ENCODE measurements around the gene FOXN3.
"Not testable (repeated sequence)": the region's sequence is repeated elsewhere in the genome, so short reads cannot be mapped to it uniquely, and the experiment has no call there.

FOXN3 gene

DNA sequence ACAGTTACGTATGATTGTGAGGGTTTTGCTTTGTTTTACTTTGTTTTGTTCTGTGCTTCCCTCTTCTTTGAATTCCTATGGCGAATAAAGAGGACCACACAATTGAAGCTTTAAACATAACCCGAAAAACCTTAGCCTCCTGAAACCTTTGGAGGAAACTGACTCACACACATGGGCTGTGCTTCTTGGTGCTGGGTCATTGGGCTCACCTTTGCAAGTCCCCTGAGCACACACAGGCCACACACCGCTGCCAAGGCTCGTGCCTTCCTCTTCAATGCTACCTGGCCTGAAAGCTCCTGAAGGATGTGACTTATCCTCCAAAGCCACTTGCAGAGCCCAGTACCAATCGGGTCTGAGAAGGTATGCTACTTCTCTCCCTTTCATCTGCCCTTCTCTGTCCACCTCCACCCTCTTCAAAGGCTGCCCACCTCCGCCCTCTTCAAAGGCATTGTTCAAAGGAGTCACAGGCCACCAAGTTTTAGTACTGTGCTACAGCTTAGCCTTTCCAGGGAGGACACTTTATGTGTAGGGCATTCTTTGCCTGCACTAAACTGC, 114.6 kb downstream of the FOXN3 start:
- DNase-seq, result no peak

DNA sequence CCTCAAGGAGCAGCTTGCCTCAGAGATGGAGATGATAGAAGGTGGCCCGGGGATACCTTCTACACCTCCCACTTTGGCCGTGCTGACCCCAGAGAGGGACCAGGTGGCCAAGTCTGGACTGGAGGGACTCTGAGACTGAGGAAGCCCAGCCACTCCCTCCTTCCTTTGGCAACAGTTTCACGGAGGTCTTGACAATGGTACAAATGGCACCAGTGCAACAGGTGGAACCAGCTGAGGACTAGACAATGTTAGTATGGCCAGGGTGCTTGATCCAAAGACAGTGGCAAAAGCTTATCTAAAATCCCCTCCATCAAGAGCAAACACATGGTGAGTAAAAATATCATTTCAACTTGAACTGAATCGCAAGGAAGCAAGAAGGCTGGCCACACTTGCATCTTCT, 117.4 kb downstream of the FOXN3 start:
- DNase-seq, result no peak

DNA sequence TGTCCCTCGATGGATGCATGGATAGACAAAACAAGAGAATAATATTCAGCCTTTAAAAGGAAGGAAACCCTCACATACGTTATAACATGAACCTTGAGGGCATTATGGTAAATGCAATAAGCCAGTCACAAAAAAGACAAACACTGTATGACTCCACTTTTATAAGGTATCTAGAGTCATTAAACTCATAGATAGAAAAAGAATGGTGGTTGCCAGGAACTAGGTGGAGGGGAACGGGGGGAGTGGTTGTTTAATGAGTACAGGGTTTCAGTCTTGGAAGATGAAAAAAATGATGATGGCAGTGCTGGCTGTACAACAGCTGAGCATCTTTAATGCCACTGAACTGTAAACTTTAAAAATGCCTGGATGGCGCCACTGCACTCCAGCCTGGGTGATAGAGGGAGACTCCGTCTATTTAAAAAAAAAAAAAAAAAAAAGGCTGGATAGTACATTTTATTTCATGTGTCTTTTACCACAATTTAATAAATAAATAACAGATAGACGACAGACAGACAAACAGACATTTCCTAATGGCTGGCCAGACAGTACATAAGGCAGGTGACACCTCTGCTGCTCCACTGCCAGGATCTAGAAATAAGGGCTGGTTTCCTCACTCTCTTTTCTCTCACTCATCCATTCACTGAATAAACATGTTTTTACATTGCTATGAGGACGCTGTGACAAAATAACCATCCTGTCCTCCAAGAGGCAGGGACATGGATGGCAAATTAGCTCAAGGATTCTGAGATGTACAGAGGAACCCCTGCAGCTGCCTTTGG, 118.8 kb downstream of the FOXN3 start:
- no peak for DNase-seq

DNA sequence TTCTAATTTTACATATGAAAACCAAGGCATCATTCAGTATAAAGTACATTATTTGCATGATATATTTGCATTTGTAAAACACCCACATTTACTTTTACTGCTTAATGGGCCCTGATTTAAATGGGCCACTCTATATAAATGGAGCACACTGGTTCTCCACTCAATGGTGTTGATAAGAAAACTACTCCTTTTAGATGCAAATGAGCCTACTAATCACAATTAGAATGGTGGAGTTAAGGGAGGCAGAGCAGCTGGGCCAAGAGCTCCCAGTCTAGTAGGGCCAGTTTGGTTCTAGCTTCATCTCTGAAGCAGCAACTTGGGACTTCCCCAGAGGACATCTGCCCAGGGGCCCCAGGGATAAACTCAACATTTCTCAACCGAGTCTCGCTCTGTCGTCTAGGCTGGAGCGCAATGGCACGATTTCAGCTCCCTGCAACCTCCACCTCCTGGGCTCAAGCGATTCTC, 120.7 kb downstream of the FOXN3 start:
- DNase-seq, result no peak

DNA sequence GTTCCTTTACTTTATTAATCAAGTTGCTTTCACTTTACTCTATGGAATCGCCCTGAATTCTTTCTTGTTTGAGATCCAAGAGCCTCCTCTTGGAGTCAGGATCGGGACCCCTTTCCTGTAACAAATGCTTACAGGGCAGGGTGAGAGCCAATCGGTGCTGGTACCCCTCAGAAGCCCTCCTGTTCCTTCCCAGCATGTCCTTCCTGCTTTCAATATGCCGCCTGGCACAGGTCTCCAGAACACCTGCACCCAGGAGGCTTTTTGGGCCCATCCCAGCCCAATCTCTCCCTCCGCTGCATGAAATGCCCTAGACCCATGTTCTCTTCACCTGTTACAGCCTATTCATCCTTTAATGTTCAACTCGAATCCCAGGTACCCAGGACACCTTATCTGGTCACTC, 122.2 kb downstream of the FOXN3 start:
- no peak for DNase-seq

DNA sequence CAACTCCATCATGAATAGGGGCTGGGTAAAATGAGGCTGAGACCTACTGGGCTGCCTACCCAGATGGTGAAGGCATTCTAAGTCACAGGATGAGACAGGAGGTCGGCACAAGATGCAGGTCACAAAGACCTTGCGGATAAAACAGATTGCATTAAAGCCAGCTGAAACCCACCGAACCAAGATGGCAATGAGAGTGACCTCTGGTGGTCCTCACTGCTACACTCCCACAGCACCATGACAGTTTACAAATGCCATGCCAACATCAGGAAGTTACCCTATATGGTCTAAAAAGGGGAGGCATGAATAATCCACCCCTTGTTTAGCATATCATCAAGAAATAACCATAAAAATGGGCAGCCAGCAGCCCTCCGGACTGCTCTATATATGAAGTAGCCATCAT, 122.6 kb downstream of the FOXN3 start:
- not testable (repeated sequence) for DNase-seq

DNA sequence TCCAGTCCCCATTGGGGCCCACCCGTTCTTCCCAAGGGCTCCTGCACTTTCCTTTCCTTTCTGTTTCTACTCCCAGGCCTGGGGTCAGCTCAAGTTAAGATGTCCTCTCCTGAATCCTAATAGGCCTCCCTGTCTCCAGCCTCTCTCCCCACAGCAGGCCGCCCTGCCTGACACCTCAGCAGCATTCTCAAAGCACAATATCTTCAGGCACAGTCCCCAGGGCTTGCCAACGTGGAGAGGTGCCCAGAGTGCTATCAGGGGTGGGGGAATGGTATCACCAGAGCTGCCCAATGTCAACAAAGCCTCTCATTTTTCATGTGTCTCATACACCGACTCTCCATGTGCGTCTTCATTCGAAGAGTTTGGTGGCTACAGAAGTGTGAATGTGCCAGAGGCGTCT, 123.0 kb downstream of the FOXN3 start:
- no peak for DNase-seq

DNA sequence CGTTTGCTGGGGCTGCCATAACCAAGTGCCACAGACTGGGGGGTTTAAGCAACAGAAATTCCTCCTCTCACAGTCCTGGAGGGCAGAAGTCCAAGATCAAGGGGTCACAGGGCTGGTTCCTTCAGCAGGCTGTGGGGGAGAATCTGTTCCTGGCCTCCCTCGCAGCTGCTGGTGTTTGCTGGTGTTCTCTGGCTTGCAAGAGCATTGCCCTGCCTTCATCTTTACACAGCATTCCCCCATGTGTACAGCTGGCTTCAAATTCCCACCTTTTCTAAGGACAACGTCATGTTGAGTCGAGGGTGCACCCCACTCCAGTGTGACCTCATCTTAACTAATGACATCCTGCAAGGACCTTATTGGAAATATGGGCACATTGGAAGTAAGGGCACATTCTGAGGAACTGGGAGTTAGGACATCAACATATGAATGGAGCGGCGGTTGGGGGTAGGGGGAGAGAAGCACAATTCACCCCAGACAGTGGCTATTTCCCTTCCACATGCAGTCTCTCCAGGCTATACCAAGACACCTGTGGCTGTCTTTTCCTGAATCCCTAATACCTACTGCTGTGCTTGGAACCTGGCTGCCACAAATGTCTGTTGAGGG, 123.6 kb downstream of the FOXN3 start:
- DNase-seq, result no peak

DNA sequence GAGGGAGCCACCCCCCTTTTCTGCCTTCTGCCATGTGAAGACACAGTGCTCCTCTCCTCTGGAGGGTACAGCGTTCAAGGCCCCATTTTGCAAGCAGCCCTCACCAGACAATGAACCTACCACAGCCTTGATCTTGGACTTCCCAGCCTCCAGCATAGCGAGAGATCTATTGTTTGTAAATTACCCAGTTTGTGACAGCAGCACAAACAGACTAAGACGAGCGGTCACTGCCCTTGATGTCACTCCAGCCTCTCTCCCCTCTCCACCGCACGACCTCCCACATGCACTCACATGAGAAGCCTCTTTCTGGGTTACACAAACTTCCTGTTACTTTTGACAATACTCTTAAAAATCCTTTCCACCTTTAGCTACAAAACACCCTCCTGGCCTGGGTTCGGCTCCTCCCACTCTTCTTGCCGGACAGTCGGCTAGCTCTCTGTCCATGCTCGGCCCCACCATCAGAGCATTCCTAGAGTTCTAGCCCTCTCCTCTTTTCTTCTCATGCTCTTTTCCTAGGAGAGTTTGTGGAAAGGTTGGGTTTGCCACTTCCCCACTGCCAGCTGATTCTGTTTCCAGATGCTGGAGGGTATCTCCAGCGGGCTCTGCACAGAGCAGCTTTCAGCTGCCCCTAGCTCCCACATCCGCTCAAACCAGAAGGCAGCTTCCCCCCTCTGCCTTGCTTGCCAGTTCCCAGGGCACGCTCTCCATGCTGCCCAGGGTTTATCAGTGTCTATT, 124.3 kb downstream of the FOXN3 start:
- DNase-seq, result no peak

DNA sequence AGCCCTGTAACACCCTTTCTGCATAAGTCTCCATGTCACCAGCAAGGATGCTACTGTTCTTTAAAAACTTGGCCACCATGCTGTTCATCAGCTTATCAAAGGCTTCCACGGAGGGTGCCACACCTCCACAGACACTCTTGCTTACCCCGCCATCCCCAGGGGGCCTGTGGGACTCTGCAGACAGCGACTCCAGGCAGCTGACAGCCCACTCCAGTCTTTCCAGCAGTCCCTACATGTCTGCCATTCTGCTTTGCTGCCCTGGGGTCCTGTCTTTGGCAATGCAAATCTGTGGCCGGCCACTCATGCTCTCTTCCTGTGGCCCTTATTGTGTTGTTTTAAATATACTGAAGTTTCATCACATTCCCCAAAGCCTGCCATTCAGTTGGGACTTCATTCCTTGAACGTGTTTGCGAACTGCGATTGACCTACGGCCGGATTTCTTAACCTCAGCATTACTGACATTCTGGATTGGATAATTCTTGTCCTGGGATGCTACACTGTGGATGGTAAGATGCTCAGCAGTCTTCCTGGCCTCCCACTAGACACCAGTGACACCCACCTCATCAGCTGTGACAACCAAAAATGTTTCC, 125.6 kb downstream of the FOXN3 start:
- no peak for DNase-seq

DNA sequence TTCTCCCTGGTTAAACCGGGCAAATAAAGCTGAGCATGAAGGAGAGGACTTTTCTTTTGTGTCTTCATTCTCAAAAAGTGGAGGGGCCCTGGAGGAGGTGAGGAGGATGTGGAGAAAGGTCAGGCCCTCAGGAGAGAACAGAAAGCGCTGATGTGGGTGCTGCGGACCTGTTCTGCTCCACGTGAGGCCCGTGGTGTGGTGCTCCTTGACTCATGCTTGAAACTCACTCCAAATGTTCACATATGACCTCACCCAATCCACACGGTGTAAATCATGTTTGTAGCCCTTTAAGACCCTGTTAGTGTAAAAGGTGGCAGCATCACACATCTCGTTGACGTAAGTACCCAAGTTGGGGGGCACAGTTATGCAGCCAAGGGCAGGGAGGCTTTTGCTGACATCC, 126.2 kb downstream of the FOXN3 start:
- DNase-seq, result no peak

DNA sequence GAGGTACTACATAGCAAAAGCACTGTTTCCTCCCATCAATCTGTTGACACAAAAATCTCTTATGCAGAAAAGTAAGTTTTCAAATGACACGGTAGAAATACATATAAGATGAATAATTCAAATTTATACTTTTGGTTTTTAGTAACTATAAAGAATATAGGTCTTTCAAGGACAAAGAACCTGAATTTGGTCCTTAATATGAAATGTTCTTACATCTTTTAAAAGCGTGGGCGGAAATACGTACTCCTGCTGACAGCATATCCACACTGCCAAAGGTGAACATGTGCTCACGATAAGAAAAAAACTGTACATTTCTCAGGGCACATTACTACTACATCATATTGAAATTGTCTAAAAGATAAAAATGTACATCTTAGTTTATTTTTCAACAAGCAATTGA, 127.6 kb downstream of the FOXN3 start:
- no peak for DNase-seq

DNA sequence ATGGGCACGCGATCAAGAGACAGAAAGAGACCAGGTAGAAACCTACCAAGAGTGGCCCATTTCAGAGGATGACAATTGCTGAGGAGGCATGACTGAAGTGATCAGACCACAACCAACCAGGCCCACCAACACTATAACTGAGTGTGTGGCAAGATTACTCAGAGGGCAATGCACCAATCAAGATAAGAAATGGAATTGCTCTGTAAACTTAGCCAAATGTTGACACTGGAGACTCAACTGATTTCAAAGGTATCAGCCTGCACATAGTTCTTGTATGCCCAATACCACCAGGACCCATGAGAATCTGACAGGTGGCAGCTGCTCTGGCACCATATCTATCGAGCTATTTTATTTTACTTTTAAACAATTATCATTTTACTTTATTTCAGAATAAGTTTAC, 128.9 kb downstream of the FOXN3 start:
- DNase-seq, result no peak

DNA sequence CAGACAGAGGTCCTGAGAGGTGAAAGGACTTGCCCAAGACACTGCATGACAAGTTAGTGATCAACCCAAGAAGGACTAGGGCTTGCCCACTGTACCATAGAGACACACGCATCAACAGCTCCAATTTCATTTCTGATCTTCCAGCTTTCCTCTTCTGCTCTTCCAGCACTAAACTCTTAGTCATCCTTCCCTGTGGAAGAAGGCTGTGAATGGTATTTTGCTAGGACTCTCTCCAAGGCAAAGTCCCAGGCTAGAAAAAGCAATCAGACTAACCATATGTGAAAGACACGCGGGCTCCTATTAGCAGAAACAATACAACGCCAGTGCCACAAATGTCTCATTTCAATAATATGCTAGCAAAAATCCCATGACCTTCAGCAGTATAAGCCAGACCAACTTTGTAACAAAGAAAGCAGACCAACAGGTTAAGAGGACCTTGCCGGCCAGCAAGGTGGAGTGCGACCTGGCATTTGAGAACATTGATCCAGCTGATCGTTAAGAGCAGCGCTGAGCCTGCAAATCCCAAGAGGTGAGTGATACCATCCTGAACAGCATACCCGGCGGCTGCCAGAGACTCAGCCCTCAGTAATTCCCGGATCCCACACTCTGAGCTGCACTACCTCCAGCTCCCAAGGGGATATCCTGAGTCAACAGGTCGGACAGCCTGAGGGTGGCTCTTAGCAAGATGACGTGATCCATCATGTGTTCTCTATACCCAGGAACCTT, 132.5 kb downstream of the FOXN3 start:
- DNase-seq, result no peak

DNA sequence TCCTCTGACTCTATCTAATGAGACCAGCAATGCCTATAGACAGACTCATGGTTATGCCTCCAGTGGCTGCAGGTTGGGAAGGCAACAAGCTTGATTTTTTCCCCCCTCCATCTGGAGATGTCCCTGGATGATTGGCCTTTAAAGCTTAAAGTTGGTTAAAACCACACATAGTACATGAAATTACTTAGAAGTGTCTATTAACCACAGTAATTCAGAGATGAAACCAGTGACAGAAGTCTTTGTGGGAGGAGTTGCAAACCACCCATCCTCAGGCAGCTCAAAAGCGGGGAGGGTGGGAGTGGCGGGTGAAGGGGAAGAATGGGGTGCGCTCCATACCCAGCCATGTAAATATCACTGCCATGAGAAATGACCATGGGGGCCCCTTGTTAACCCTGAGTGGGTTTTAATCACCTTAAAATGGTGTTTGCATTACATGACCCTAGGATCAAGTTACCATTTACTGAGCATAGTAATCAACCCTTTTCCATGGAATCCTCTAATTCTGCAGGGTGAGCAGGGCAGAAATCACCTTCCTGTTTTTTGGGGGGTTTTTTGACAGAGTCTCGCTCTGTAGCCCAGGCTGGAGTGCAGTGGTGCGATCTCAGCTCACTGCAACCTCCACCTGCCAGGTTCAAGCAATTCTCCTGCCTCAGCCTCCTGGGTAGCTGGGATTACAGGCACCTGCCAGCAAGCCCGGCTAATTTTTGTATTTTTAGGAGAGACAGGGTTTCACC, 133.5 kb downstream of the FOXN3 start:
- no peak for DNase-seq

DNA sequence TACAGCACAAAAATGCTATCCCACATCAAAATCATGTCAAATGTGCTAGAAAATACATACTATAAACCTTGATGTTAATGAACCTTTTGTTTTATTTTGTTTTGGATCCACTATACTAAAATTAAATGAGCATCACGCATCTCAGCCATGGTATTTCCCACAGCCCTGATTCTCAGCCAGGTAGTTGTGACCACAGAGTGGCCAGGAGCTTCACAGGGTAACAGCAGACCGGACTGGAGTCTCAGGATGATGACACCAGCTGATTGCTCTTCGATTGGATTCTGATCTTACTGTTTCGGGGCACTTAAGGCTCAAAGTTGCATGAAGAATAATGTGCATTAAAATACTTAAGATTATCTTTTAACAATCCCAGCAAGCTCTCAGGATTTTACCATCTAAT, 134.8 kb downstream of the FOXN3 start:
- no peak for DNase-seq

DNA sequence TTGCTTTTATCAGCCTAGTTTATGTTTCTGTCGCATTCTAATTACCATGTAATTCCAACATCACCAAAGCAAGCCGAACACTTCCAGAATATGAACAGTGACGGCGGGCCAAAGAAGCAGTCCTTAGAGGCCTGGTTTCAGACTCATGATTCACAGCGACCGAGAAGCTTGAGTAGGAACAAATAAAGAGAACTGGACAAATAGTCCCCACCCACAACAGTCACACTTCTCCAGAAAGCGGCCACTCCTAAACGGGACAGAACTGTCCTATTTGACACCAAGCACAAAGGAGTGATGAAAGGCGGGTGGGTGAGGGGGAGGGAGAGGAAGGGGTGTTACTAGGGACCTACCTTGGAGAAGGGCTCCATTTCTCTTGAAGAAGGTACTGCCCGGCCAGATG, 136.4 kb downstream of the FOXN3 start:
- no peak for DNase-seq

DNA sequence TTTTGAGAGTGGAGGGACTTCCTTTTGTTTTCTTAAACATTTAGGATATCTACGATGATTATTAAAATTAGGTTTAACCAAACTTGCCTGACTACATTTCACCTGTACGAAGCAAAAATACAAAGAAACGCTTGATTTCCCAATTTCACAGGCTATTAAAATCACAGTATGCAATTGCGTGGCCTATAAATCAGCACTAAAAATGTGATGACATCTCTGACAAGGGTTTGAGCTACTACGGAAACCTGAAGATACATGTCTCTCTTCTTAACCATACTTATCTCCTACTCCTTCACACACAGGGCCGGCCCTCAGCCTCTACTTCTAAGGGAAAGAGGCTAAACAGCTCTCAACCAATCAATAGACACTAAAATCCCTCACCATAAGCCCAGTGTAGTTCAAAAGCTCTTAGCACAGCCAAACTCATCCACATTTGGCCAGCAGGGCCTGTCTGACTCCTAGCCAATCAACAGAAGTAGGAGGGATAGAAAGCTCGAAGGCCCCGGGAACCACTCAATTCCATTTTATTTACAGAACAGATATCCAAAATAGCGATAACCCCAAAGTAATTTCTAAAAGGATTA, 137.3 kb downstream of the FOXN3 start:
- no peak for DNase-seq

DNA sequence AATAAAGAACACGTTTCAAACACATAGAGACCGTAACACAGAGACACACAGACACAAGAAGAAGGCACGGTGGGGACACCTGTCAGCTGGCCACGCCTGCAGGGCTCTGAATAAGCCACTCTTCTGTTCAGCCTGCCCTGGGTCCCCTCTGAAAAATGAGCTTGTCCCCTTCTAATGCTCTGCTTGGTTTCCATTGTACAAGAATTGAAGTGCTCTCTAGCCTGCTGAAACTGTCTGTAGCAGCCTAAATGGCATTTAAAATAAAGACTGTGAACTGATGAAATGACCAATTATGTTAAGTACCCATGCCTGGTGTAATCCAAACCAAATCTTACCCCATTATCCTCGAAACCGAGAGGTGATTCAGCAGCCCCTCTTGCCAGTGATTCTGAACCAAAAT, 139.8 kb downstream of the FOXN3 start:
- no peak for DNase-seq

DNA sequence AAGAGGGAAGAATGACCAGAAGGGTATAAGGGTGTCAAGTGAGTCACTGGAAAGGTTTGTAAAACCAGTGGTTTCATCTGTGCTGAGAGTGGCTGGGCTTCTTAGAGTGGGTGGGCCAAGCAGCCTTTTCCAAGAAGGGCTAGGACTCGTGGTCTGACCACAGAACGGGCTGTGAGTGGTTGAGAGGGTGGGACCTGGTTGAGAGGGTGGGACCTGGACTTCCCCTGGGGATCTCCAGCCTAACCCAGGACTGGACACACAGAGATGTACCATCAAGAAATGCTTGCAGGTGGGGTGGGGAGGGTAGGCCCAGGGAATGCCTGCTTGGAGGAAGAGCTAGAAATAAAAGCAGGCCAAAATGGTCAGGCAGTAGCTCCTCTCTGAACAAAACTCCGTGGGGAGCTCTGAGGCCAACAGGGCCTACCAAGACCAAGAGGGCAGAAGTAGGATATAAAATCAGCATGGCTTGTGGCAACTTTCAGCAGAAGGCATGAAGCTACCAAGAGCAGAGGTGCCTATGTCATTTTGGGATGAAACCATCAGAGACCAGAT, 140.5 kb downstream of the FOXN3 start:
- peak; percentile 41 for DNase-seq
